Neuronal stem cell (in vitro differentiated cells): ENCODE data around the gene ITPA.

Experiments
- DNase-seq: peaks from one replicate; pipeline ENCODE4 v3.0.0-alpha.2; 2013; ENCODE audit warnings: low spot score
- H2AFZ ChIP-seq: one replicate; pipeline ENCODE4 v1.6.1; 2013; ENCODE audit warnings: mild to moderate bottlenecking, low read length, inconsistent platforms
- H2AK5ac ChIP-seq: 2 replicates; pipeline ENCODE4 v1.6.1; 2013; ENCODE audit warnings: low read depth, mild to moderate bottlenecking, inconsistent platforms, low read length, moderate library complexity, mixed read lengths
- H2BK120ac ChIP-seq: 2 replicates; pipeline ENCODE4 v1.6.1; 2013; ENCODE audit warnings: low read depth, mild to moderate bottlenecking, inconsistent platforms, low read length, moderate library complexity, mixed read lengths
- H2BK12ac ChIP-seq: one replicate; pipeline ENCODE4 v1.6.1; 2013; ENCODE audit warnings: low read length, inconsistent platforms
- H2BK15ac ChIP-seq: 2 replicates; pipeline ENCODE4 v1.6.1; 2013; ENCODE audit warnings: mild to moderate bottlenecking, low read length, inconsistent platforms, mixed read lengths
- H2BK5ac ChIP-seq: one replicate; pipeline ENCODE4 v1.6.1; 2013; ENCODE audit warnings: inconsistent platforms, mild to moderate bottlenecking, low read length, moderate library complexity
- H3K14ac ChIP-seq: one replicate; pipeline ENCODE4 v1.6.1; 2013; ENCODE audit warnings: low read length, inconsistent platforms
- H3K18ac ChIP-seq: 2 replicates; pipeline ENCODE4 v1.6.1; 2013; ENCODE audit warnings: low read length, inconsistent platforms
- H3K23ac ChIP-seq: 2 replicates; pipeline ENCODE4 v1.6.1; 2013; ENCODE audit warnings: low read depth, mild to moderate bottlenecking, mixed read lengths, low read length, inconsistent platforms; ENCODE audit not compliant: poor library complexity
- H3K27ac ChIP-seq: replicated peaks from 3 replicates; pipeline ENCODE4 v1.5.1; 2013; ENCODE audit warnings: low read length, inconsistent platforms
- H3K27me3 ChIP-seq, 3 experiments: 2 replicates each; pipeline ENCODE4 v1.6.1; 2013; ENCODE audit warnings: low read length in 3 of 3, mild to moderate bottlenecking in 2 of 3, inconsistent platforms in 1 of 3, low read depth in 1 of 3, mixed read lengths in 1 of 3, moderate library complexity in 1 of 3; ENCODE audit not compliant: control insufficient read depth in 3 of 3, insufficient read depth in 3 of 3
- H3K36me3 ChIP-seq, 2 donors: replicated peaks in 1 of 2; 2 replicates each; pipeline ENCODE4 v1.6.1; 2013; ENCODE audit warnings: low read length in 2 of 2; ENCODE audit not compliant: control insufficient read depth in 2 of 2, insufficient read depth in 2 of 2
- H3K4ac ChIP-seq: 2 replicates; pipeline ENCODE4 v1.6.1; 2013; ENCODE audit warnings: inconsistent platforms, mild to moderate bottlenecking, low read length, moderate library complexity
- H3K4me1 ChIP-seq, 2 donors: 1 replicate in 1 of 2; 2 replicates in 1 of 2; pipeline ENCODE4 v1.6.1; 2013; ENCODE audit warnings: low read length in 2 of 2, low read depth in 1 of 2; ENCODE audit not compliant: control insufficient read depth in 2 of 2, insufficient read depth in 1 of 2
- H3K4me2 ChIP-seq: one replicate; pipeline ENCODE4 v1.6.1; 2013; ENCODE audit warnings: mild to moderate bottlenecking, low read length, inconsistent platforms; ENCODE audit not compliant: insufficient read depth, poor library complexity, severe bottlenecking
- H3K4me3 ChIP-seq, 2 donors: 2 replicates each; pipeline ENCODE4 v1.5.1; 2013; ENCODE audit warnings: low read length in 2 of 2, mild to moderate bottlenecking in 2 of 2, inconsistent platforms in 1 of 2, moderate library complexity in 1 of 2
- H3K79me1 ChIP-seq: one replicate; pipeline ENCODE4 v1.6.1; 2013; ENCODE audit warnings: low read depth, mild to moderate bottlenecking, inconsistent platforms, low read length, moderate library complexity
- H3K9ac ChIP-seq: one replicate; pipeline ENCODE4 v1.6.1; 2013; ENCODE audit warnings: mild to moderate bottlenecking, low read depth, low read length, inconsistent platforms; ENCODE audit not compliant: poor library complexity
- H3K9me3 ChIP-seq, 2 donors: replicated peaks in 1 of 2; 2 replicates each; pipeline versions ENCODE3 to v1.6.1; 2013; ENCODE audit warnings: low read length in 2 of 2, mild to moderate bottlenecking in 2 of 2, inconsistent platforms in 1 of 2, low read depth in 1 of 2, mixed read lengths in 1 of 2, moderate library complexity in 1 of 2; ENCODE audit not compliant: control insufficient read depth in 2 of 2, insufficient read depth in 1 of 2
- H4K8ac ChIP-seq: one replicate; pipeline ENCODE4 v1.6.1; 2013; ENCODE audit warnings: low read depth, mild to moderate bottlenecking, inconsistent platforms, low read length, moderate library complexity
- H4K91ac ChIP-seq: one replicate; pipeline ENCODE4 v1.6.1; 2013; ENCODE audit warnings: low read length, low read depth, mild to moderate bottlenecking, inconsistent platforms; ENCODE audit not compliant: poor library complexity
- WGBS, 2 donors: extraction: QIAGEN DNeasy Blood & Tissue Kit; methylation state at CpG; one replicate each; pipeline ENCODE4 v1.1.7; 2013; ENCODE audit warnings: missing lambda C conversion rate in 2 of 2, mixed read lengths in 1 of 2; ENCODE audit not compliant: insufficient read length in 2 of 2, insufficient replicate concordance in 1 of 2; ENCODE audit errors: extremely low coverage in 2 of 2; 5-methylcytosine and 5-hydroxymethylcytosine counted together

The ITPA gene

DNA sequence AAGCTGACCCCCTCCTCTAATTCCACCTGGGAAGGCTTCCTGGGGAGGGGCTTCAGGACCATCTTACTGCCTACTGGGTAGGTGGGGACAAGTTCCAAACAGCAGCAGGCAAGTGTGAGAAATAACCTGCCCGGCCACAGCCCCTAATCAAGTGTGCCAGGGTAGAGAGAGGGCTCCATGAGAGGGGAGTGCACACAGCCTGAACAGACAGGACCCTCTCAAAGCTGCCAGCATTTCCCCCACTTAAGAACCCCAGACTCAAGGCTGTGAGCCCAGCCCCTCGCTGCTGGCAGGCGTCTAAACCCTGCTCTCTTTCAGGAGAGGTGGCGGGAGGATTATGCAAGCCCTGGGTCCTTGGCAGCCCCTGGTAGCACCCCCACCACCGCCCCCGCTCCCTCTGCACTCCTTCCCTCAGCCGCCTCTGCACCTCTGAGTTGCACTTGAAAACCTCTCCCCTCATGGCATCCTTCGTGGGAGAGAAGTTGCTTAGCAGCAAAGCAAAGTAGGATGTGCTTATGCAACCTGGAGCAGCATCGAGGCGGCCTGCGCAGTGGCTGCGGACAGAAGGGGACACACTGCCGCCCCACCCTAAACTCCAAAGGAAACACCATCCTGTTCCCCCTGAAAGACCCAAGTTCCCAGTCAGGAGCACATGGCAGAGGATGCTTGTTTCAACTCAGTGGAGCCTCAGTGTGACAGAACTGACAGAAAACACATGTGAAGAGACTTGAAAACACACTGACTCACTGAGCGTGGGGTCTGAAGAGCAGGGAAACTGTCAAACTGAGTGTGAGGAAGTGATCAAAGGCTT is 15.3 kb upstream of the ITPA start:
- no peak overlapping the region for H2BK15ac ChIP-seq
- H3K4me1 ChIP-seq, result no peaks in the 10 kb centered on the region
- H3K27ac ChIP-seq, result no peak overlapping the region
- H3K23ac ChIP-seq, result no peak overlapping the region
- no peaks in the 10 kb centered on the region for H3K79me1 ChIP-seq
- H2BK5ac ChIP-seq, result no peak overlapping the region
- no peak overlapping the region for H3K9ac ChIP-seq
- H3K4me2 ChIP-seq, result no peak overlapping the region
- peaks cover 54 to 88% of the 10 kb centered on the region in 2 donors for H3K36me3 ChIP-seq
- no peak overlapping the region for H2AFZ ChIP-seq
- DNase-seq, result no peak
- H3K4ac ChIP-seq, result no peak overlapping the region
- H2BK120ac ChIP-seq, result no peak overlapping the region
- no peak overlapping the region for H2BK12ac ChIP-seq
- H3K18ac ChIP-seq, result no peak overlapping the region
- no peak overlapping the region for H3K4me3 ChIP-seq
- no peaks in the 10 kb centered on the region for H3K27me3 ChIP-seq
- no peaks in the 10 kb centered on the region for H3K9me3 ChIP-seq
- H4K8ac ChIP-seq, result no peak overlapping the region
- H3K14ac ChIP-seq, result no peak overlapping the region
- H4K91ac ChIP-seq, result no peak overlapping the region
- no peak overlapping the region for H2AK5ac ChIP-seq
- WGBS, 2 donors, result no CpG with 5 or more reads among the region's 14 CpGs

DNA sequence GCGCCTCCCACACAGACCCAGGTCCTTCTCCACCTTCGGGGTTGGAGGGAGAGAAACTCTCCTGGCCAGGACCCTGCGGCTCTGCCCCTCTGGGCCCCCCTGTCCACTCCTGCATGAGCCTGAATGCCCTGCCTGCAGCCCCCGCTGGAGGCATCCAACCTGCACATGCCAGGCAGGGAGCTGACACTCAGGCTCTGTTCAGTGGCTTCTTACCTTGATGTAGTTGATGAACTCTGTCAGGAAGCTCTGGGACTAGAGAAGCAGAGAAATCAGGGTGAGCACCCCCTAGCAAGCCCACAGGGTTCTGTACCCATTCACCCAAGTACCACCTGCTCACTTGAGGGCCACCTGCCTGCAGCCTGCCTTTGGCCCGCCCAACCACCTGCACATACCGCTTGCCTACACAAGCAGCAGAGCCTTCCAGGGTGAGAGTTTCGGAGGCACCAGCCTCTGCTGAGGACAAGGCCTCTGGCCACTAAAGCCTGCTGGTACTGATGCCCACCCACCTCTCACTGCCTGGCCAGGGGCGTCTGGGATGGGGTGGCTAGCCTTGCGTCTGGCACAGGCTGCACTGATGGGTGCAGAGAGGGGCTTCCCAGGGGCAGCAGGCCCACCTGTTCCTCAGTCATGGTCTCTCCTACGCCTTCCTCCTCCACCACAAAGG is 14.5 kb upstream of the ITPA start:
- peak overlapping the region; percentile 43 for H3K23ac ChIP-seq
- H3K14ac ChIP-seq, result no peak overlapping the region
- no peaks in the 10 kb centered on the region for H3K9me3 ChIP-seq
- no peak overlapping the region for H3K4me2 ChIP-seq
- H3K79me1 ChIP-seq, result peaks cover under 1% of the 10 kb centered on the region
- H4K8ac ChIP-seq, result no peak overlapping the region
- H2BK5ac ChIP-seq, result no peak overlapping the region
- H3K9ac ChIP-seq, result peak overlapping the region; percentile 44
- peak overlapping the region in 1 of 2 donors; percentile 1 for H3K4me3 ChIP-seq
- DNase-seq, result no peak
- H3K36me3 ChIP-seq, result peaks cover 60 to 88% of the 10 kb centered on the region in 2 donors
- H2AK5ac ChIP-seq, result no peak overlapping the region
- no peak overlapping the region for H2AFZ ChIP-seq
- H3K27ac ChIP-seq, result no peak overlapping the region
- H4K91ac ChIP-seq, result peak overlapping the region; percentile 30
- no peak overlapping the region for H3K18ac ChIP-seq
- H2BK120ac ChIP-seq, result no peak overlapping the region
- WGBS, 2 donors, result no CpG with 5 or more reads among the region's 10 CpGs
- no peak overlapping the region for H2BK12ac ChIP-seq
- no peaks in the 10 kb centered on the region for H3K4me1 ChIP-seq
- no peaks in the 10 kb centered on the region for H3K27me3 ChIP-seq
- no peak overlapping the region for H2BK15ac ChIP-seq
- H3K4ac ChIP-seq, result no peak overlapping the region

- Histone ChIP-seq H3K14ac (no peak overlapping the region), H2BK120ac (no peak overlapping the region), H3K9ac (peak overlapping the region; percentile 21), H2AFZ (no peak overlapping the region), H2AK5ac (no peak overlapping the region), H3K36me3 (peaks cover 63 to 88% of the 10 kb centered on the region in 2 donors), H4K91ac (no peak overlapping the region), H2BK15ac (no peak overlapping the region), H2BK5ac (peak overlapping the region; percentile 24), H3K27ac (no peak overlapping the region), H3K4me3 (no peak overlapping the region), H3K23ac (no peak overlapping the region), H3K27me3 (no peaks in the 10 kb centered on the region), H3K4me1 (no peaks in the 10 kb centered on the region), H2BK12ac (no peak overlapping the region), H3K79me1 (peaks cover 5% of the 10 kb centered on the region), H3K4ac (no peak overlapping the region), H4K8ac (no peak overlapping the region), H3K4me2 (no peak overlapping the region), H3K18ac (no peak overlapping the region), H3K9me3 (peaks cover 0 to 2% of the 10 kb centered on the region in 2 donors)
- no CpG with 5 or more reads among the region's 7 CpGs for WGBS, 2 donors
- DNase-seq, result no peak
Observed at GRCh38 chr20:3195590-3196237, 13.6 kb upstream of the ITPA start.

DNA sequence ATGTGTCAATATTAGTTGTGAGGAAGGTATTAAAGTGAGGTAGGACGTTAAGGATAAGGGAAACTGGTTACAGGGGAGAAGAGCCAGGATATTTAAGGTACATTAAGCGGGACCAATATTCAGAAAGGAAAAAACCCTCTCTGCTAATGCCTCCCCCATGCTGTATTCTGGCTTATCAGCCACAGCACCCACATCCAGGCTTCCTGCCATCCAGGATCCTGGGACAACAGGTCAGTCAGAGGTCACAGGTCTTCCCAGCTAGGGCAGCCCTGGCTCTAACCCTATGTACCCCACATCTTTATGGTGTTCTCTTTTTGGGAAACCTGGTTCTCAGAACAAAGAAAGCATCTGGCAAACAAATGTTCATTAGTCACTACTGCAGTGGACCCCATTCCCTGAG is 10.1 kb upstream of the ITPA start:
- Histone ChIP-seq H3K4me2 (no peak overlapping the region), H2BK15ac (no peak overlapping the region), H3K14ac (no peak overlapping the region), H3K23ac (no peak overlapping the region), H3K9ac (no peak overlapping the region), H3K4ac (no peak overlapping the region), H4K8ac (no peak overlapping the region), H3K4me3 (no peak overlapping the region), H2BK12ac (no peak overlapping the region), H3K4me1 (peaks cover 0 to 5% of the 10 kb centered on the region in 2 donors), H3K27ac (no peak overlapping the region), H3K18ac (no peak overlapping the region), H3K79me1 (peaks cover 24% of the 10 kb centered on the region), H2AFZ (no peak overlapping the region), H2AK5ac (no peak overlapping the region), H4K91ac (no peak overlapping the region), H3K27me3 (no peaks in the 10 kb centered on the region), H2BK5ac (no peak overlapping the region), H3K36me3 (peaks cover 43 to 67% of the 10 kb centered on the region in 2 donors), H3K9me3 (peaks cover 0 to 2% of the 10 kb centered on the region in 2 donors), H2BK120ac (no peak overlapping the region)
- no peak for DNase-seq
- 100% methylated on average over 1 of the region's 2 CpGs for WGBS, 2 donors
